OCI-LY7 (cell line): Measurements from ENCODE around the gene IFIT1B.

ENCODE experiments used
- EZH2phosphoT487 ChIP-seq: fragments of 200-600 bp; sonication (generic); IDR thresholded peaks from 2 replicates; pipeline ENCODE4 v1.6.1; 2018; ENCODE audit warnings: low read depth, borderline replicate concordance, mild to moderate bottlenecking, mixed run types, antibody characterized with exemption, low read length, moderate library complexity, mixed read lengths
- TF ChIP-seq, protein P1 (sequence below): fragments of 200-600 bp; sonication (generic); conservative IDR thresholded peaks from 2 replicates; pipeline ENCODE4 v1.5.1; 2014; ENCODE audit warnings: mild to moderate bottlenecking, antibody characterized with exemption, low read length, moderate library complexity, mixed read lengths

DNA sequence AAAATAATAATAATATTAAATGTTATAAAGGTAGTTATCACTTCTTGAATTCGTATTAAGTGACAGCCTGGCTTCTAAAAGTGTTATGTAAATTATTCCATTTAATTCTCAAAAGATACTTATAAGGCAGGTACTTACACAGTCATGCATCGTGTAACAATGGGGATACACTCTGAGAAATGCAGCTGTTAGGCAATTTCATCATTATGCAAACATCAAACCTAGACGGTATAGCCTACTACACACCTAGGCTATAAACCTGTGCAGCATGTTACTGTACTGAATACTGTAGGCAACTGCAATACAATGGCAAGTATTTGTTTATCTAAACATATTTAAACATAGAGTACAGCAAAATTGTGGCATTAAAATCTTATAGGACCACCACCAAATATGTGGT lies 16.0 kb downstream of the IFIT1B start:
- TF ChIP-seq, protein P1, sequence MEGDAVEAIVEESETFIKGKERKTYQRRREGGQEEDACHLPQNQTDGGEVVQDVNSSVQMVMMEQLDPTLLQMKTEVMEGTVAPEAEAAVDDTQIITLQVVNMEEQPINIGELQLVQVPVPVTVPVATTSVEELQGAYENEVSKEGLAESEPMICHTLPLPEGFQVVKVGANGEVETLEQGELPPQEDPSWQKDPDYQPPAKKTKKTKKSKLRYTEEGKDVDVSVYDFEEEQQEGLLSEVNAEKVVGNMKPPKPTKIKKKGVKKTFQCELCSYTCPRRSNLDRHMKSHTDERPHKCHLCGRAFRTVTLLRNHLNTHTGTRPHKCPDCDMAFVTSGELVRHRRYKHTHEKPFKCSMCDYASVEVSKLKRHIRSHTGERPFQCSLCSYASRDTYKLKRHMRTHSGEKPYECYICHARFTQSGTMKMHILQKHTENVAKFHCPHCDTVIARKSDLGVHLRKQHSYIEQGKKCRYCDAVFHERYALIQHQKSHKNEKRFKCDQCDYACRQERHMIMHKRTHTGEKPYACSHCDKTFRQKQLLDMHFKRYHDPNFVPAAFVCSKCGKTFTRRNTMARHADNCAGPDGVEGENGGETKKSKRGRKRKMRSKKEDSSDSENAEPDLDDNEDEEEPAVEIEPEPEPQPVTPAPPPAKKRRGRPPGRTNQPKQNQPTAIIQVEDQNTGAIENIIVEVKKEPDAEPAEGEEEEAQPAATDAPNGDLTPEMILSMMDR = no peak
- TF ChIP-seq EZH2phosphoT487 = no peak
